Activated naive CD8-positive, alpha-beta T cell treated with anti-CD3 and anti-CD28 coated beads, Interleukin-2, amount 10 ng/mL, durations not matched to agents 7 days and 5 days (primary cell): ENCODE results near the gene BID. TPM values are rescaled to one million over a fixed set of nuclear protein-coding genes. Genes with fewer than 3 reads are reported as not detected.

Experiments used
- ATAC-seq: fragments of 150-1000 bp; cut with Tn5 transposase; one replicate; pipeline ENCODE4 v1.10.0; 2021; ENCODE audit warnings: low read depth, moderate library complexity
- POLR2A ChIA-PET: fragments of 350-600 bp; sonication (Branson Sonifier 250); formaldehyde crosslinking; loops from one replicate; lab custom pipeline; 2021; ENCODE audit warnings: antibody characterized with exemption; lab: Charles Lee
- DNase-seq: peaks from one replicate; pipeline ENCODE4 v3.0.0; 2021
- H3K27ac Mint-ChIP-seq: one replicate; pipeline ENCODE4 v1.8.0; 2022; ENCODE audit warnings: mild to moderate bottlenecking, mixed read lengths
- H3K27me3 Mint-ChIP-seq: one replicate; pipeline ENCODE4 v1.8.0; 2022; ENCODE audit warnings: mild to moderate bottlenecking, moderate library complexity, mixed read lengths
- H3K36me3 Mint-ChIP-seq: one replicate; pipeline ENCODE4 v1.8.0; 2021; ENCODE audit warnings: mild to moderate bottlenecking, mixed read lengths
- H3K4me1 Mint-ChIP-seq: one replicate; pipeline ENCODE4 v1.8.0; 2021; ENCODE audit warnings: mixed read lengths
- H3K4me3 Mint-ChIP-seq: one replicate; pipeline ENCODE4 v1.8.0; 2022; ENCODE audit warnings: mild to moderate bottlenecking, moderate library complexity, mixed read lengths
- H3K9me3 Mint-ChIP-seq: one replicate; pipeline ENCODE4 v1.8.0; 2021; ENCODE audit warnings: mixed read lengths
- total RNA-seq, 2 experiments: library from RNA; stranded (reverse); gene quantifications; one replicate each; pipeline ENCODE4 v1.2.3, GENCODE V29; 2021

The BID gene
- total RNA-seq, 2 experiments from 2014 or later = 33.6 to 35.6 TPM

DNA sequence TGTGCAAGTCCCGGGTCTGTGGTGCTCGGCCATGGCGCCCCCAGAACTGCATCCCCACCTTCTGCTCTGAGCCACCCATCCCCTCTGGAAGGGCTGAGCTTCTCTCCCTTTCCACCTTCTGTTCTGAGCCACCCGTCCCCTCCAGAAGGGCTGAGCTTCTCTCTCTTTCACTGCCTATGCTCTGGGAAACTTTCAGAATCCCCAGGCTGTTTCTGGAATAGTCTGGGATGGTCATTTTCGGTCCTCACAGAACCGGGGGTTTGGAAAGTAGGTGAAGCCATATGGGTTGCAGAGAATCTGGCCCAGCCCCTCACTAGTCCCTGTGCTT lies 3.4 kb upstream of the BID start:
- POLR2A ChIA-PET = interaction anchor here (0.6 to 1.6 kb wide), 5 partner anchors 8 to 374 kb away, joined by 3 to 8 read pairs (median 3); partner anchors contain the start of gene PEX26

DNA sequence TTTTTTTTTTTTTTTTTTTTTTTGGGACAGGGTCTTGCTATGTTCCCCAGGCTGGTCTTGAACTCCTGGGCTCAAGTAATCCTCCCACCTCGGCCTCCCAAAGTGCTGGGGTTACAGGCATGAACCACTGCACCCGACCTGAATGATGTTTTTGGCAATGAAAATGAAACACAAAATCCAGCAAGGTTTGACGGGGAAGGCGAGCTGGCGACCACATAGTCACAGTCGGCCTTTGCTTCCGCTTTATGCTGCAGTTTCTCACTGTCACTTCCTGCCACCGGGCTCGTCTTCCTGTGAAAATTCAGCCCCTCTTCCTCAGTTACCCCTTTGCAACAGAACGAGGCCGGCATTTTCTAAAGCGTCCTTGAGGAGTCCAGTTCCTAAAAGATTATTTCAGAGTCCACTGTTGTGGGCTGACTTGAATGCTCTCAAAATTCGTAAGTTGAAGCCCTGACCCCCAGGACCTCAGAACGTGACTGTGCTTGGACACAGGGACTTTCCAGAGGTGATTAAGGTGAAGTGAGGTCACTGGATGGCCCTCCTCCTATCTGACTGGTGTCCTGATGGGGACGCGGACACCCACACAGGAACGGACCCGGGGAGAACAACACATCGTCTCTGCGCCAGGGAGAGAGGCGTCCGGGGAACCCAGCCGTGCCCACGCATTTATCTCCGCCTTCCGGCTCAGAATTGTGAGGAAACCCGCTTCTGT lies 2.9 kb upstream of the BID start:
- POLR2A ChIA-PET = interaction anchor here (0.6 to 1.8 kb wide), 10 partner anchors 9 to 605 kb away, joined by 3 to 9 read pairs (median 3); partner anchors contain the start of gene PEX26
- peak overlapping the region; percentile 90 for H3K4me3 Mint-ChIP-seq
- H3K36me3 Mint-ChIP-seq = peaks cover 11% of the 10 kb centered on the region
- H3K27ac Mint-ChIP-seq = peak overlapping the region; percentile 96
- ATAC-seq (peak; percentile 53), DNase-seq (peak; percentile 63)
- no peaks in the 10 kb centered on the region for H3K9me3 Mint-ChIP-seq
- no peaks in the 10 kb centered on the region for H3K27me3 Mint-ChIP-seq
- peaks cover 57% of the 10 kb centered on the region for H3K4me1 Mint-ChIP-seq

More for the DNA sequence above, 3.4 kb upstream of the BID start:
- peak overlapping the region; percentile 96 for H3K27ac Mint-ChIP-seq
- peaks cover 55% of the 10 kb centered on the region for H3K4me1 Mint-ChIP-seq
- H3K9me3 Mint-ChIP-seq = no peaks in the 10 kb centered on the region
- H3K4me3 Mint-ChIP-seq = peak overlapping the region; percentile 90
- peaks cover 11% of the 10 kb centered on the region for H3K36me3 Mint-ChIP-seq
- H3K27me3 Mint-ChIP-seq = no peaks in the 10 kb centered on the region
- no peak for DNase-seq
- ATAC-seq = no peak

DNA sequence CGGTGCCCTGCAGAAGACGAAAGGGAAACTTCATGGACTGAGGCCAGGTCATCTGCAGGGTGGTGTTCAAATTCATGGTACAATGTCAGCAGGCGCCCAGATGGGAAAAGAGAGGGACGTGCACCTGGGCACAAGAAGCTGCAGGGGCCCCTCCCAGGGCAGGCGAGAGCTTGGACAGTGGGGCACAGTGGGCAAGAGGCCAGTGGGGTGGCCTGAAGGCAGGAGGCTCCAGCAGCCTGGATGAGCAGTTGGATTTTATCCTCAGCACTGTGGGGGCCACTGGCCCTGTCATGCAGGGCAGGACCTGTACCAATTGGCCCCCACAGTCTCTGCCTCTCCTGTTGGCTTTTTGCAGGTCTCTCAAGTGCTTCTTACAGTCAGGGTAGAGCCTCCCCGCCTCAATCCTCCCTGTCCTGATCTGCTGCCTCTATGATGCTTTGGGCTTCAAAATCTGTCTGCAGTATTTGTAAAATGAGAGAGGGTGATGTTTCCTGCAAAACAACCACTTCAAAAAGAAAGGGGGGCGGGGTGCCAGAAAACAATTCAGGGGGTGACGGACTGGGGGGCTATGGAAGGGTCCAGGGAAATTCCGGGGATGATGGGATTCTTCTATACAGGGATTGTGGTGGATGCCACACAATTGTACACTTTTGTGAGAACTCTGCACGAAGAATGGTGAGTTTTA lies 1.7 kb upstream of the BID start:
- peaks cover 59% of the 10 kb centered on the region for H3K4me1 Mint-ChIP-seq
- peak overlapping the region; percentile 90 for H3K4me3 Mint-ChIP-seq
- H3K9me3 Mint-ChIP-seq = no peaks in the 10 kb centered on the region
- no peaks in the 10 kb centered on the region for H3K27me3 Mint-ChIP-seq
- DNase-seq (no peak), ATAC-seq (no peak)
- peak overlapping the region; percentile 96 for H3K27ac Mint-ChIP-seq
- POLR2A ChIA-PET = interaction anchor here (1.0 to 1.8 kb wide), 2 partner anchors 10 to 220 kb away, joined by 3 to 9 read pairs; no protein-coding TSS in a partner anchor
- peaks cover 11% of the 10 kb centered on the region for H3K36me3 Mint-ChIP-seq

DNA sequence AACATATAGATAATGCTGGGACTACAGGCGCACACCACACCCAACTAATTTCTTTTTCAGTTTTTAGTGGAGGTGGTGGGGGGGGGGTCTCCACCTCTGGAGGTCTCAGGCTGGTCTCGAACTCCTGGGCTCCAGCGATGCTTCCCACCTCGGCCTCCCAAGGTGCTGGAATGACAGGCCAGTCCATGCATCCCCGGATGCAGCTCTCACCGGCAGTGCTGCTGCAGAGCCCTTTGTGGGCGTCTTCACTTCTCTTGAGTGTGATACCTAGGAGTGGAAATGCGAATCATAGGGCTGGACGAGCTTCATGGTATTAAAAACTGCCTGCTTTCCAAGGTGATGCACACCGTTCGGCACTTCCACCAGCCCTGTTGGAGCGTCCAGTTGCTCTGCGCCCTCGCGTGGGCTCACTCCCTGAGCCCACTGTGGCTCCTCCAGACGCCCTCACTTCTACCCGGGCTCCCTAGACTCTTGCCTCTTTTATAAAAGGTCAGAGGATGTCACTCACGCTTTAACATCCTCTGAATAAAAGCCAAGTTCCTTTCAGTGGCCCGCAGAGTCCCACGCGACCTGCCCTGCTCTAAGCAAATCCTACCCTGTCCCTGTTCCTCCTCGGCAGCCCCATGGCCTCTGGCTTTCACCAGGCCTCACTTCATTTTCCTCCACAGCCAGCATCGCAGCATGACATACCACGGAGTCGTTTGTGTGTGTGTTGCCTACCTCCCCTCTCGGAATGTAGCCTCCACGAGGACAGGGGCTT lies 837 bp upstream of the BID start:
- ATAC-seq (peak; percentile 11), DNase-seq (no peak)
- H3K36me3 Mint-ChIP-seq = peaks cover 11% of the 10 kb centered on the region
- peaks cover 55% of the 10 kb centered on the region for H3K4me1 Mint-ChIP-seq
- peak overlapping the region; percentile 37 for H3K4me3 Mint-ChIP-seq
- H3K27me3 Mint-ChIP-seq = no peaks in the 10 kb centered on the region
- H3K27ac Mint-ChIP-seq = peak overlapping the region; percentile 96
- POLR2A ChIA-PET = interaction anchor here (0.6 to 1.8 kb wide), 5 partner anchors 11 to 701 kb away, joined by 3 to 9 read pairs (median 4); partner anchors contain the start of gene PEX26
- no peaks in the 10 kb centered on the region for H3K9me3 Mint-ChIP-seq

DNA sequence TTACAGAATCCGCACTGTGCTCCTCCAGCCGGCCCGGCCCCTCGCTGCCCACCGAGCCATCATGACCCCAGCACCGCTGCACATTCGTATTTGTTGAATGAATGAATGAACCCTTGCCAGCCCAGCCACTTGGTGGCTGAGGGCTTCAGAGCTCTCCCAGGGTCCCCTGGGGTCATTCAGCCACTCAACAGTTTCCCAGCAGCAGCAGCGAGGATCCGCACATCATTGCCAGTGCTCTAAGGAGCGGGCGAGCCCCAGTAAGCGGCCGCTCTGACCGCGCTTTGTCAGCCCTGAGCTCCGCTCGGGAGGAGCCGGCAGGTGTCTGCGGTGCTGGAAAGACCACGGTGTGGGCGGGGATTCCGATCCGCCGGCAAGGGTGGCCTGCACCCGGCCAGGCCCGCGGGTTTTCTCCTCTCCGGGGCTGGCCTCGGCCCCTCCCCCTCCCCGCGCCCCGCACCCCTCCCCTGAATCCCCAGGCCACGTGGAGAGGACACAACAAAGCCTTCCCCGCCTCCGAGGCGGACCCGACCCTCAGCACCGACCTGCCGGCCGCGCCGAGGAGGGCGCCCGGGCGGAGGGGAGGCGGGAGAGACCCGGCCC lies 563 bp downstream of the BID start:
- ATAC-seq (peak; percentile 51), DNase-seq (peak; percentile 78)
- Mint-ChIP-seq H3K4me3 (peak overlapping the region; percentile 86), H3K4me1 (peaks cover 44% of the 10 kb centered on the region), H3K27ac (peak overlapping the region; percentile 58), H3K9me3 (no peaks in the 10 kb centered on the region), H3K36me3 (peaks cover 5% of the 10 kb centered on the region), H3K27me3 (no peaks in the 10 kb centered on the region)
- POLR2A ChIA-PET = interaction anchor here (1.4 to 2.5 kb wide), 5 partner anchors 9 to 304 kb away, joined by 5 to 8 read pairs (median 6); partner anchors contain the start of genes BCL2L13 and PEX26

DNA sequence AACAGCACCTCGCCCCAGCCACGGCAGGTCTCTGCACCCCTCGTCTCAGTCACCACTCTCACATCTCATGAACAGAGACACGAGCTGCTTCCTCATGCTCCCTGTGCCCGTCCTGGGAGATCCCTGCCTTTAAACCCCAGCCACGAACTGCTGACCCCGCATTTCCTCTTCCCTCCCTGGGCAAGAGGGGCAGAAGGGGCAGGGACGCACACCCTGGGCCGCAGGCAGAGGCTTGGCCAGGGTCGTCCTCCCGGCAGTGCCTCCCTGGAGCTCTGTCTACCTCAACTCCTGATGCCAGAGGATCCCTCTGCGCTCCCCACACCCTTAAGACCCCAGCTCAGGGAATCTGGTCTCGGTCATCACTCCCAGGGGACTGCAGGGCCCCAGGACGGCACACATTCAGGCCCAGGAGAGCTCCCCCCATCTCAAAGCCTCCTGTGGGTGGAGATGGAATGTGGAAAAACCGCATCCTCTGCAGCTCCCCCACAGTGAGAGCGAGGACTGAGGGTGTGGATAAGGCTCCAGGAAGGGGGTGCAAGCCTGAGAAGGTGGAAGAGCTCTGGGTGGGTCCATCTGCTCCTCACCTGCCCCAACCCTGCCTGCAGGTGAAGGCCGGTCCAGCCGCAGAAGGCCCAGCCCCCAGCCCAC lies 1.2 kb downstream of the BID start:
- no peaks in the 10 kb centered on the region for H3K9me3 Mint-ChIP-seq
- H3K27me3 Mint-ChIP-seq = no peaks in the 10 kb centered on the region
- peak overlapping the region; percentile 86 for H3K4me3 Mint-ChIP-seq
- no peak for DNase-seq
- peak overlapping the region; percentile 58 for H3K27ac Mint-ChIP-seq
- peaks cover 40% of the 10 kb centered on the region for H3K4me1 Mint-ChIP-seq
- H3K36me3 Mint-ChIP-seq = peaks cover 3% of the 10 kb centered on the region
- no peak for ATAC-seq
- POLR2A ChIA-PET = interaction anchor here (1.1 to 2.5 kb wide), 5 partner anchors 9 to 304 kb away, joined by 4 to 8 read pairs (median 6); partner anchors contain the start of genes BCL2L13 and PEX26

DNA sequence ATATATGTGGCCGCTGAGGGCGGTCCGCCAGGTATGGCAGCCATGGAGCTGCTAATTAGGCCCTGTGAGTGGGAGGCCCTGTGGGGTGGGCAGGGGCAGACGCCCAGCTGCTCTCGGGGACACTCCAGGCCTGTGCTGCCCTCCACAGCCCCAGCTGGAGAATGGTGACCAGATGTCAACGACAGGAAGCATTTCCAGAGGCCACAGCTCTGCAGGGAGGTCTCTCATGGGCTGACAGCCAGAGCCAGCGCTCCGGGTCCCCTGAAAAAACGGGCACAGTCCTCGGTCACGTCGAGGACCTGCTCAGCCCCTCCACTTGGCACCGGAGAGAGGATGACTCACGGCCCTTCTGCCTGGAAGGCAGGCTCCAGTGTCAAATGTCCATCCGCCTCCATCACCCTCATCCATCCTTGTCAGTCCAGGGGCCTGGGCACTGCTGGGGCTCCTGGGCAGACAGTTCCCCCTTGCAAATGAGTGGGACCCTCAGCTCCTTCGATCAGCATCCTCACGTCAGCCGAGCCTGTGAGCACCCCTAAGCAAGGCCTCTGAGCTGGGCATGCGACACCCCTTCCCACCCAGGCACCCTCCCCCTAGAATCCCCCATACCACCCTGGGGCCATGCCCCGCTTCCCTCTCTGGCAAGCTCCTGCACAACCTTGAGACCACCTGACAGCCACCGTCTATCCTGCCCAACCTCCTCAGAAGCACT lies 1.9 kb downstream of the BID start:
- POLR2A ChIA-PET = interaction anchor here (0.6 to 2.5 kb wide), 6 partner anchors 9 to 380 kb away, joined by 4 to 8 read pairs (median 6); partner anchors contain the start of genes BCL2L13 and PEX26

DNA sequence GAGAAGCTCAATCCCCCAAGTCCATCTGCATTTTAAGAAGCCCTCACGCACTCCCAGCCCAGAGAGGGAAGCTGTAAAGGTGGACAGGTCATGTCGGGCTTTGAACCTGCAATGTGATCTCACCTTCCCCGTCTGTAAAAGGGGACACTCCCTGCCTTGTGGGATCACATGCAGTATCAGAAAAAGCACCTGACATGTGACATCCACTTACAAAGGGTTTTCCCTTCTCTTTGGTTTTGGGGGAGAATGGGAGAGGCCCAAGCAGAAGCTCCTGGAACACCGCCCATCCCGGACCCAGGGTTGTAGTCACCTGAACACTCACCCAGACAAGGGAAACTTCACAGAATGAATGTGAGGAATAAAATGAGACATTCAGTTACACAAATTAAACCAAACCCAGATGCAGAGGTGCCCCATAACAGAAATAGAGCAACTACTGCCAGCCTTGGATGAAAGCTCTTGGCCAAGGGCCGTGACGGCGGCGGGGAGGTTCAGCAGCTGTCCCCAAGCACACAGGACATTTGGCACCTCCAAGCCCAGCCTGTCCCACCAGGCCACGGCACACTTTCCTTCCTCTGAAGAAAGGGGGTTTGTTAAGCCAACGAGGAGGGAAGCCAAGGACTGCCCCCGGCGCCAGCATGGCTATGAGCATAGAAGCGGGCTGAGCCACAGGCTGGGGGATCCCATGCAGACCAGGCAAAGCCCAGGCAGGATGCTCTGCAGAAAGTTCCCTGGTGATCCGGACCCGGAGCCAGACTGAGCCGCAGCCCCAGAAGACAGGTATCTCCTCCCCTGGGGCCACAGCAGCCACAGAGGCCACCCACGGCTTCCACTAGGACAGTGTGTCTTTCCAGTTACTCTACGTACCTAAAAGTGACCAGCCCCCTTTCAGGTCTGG lies 3.8 kb downstream of the BID start:
- H3K27ac Mint-ChIP-seq = peak overlapping the region; percentile 8

More for the DNA sequence above, 1.9 kb downstream of the BID start:
- peaks cover 42% of the 10 kb centered on the region for H3K4me1 Mint-ChIP-seq
- H3K36me3 Mint-ChIP-seq = peaks cover 3% of the 10 kb centered on the region
- peak overlapping the region; percentile 86 for H3K4me3 Mint-ChIP-seq
- DNase-seq = no peak
- peak overlapping the region; percentile 30 for H3K27ac Mint-ChIP-seq
- H3K27me3 Mint-ChIP-seq = peaks cover 3% of the 10 kb centered on the region
- no peak for ATAC-seq
- H3K9me3 Mint-ChIP-seq = no peaks in the 10 kb centered on the region

DNA sequence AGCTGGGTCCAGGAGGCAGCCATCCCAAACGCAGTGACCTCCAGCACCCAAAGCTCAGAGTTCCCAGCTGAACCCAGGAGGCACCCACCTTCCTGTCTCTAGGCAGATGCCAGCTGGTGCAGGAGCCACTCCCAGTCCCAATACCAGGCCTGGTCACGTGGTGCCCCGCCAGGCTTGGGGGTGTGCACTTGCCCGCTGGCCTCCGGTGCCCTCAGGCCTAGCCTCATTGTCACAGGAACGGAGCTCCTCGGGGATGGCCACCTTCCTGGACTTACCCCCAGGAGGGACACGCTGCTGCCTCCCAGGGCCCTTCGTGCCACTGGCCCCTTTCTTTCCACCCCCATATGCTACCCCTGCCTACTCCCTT lies 4.6 kb downstream of the BID start:
- POLR2A ChIA-PET = no interaction called here

More for the DNA sequence above, 3.8 kb downstream of the BID start:
- no peak overlapping the region for H3K4me3 Mint-ChIP-seq
- no peak for ATAC-seq
- H3K27me3 Mint-ChIP-seq = peaks cover 5% of the 10 kb centered on the region
- no peak for DNase-seq
- H3K9me3 Mint-ChIP-seq = no peaks in the 10 kb centered on the region
- peaks cover 3% of the 10 kb centered on the region for H3K36me3 Mint-ChIP-seq
- H3K4me1 Mint-ChIP-seq = peaks cover 38% of the 10 kb centered on the region
- POLR2A ChIA-PET = no interaction called here

DNA sequence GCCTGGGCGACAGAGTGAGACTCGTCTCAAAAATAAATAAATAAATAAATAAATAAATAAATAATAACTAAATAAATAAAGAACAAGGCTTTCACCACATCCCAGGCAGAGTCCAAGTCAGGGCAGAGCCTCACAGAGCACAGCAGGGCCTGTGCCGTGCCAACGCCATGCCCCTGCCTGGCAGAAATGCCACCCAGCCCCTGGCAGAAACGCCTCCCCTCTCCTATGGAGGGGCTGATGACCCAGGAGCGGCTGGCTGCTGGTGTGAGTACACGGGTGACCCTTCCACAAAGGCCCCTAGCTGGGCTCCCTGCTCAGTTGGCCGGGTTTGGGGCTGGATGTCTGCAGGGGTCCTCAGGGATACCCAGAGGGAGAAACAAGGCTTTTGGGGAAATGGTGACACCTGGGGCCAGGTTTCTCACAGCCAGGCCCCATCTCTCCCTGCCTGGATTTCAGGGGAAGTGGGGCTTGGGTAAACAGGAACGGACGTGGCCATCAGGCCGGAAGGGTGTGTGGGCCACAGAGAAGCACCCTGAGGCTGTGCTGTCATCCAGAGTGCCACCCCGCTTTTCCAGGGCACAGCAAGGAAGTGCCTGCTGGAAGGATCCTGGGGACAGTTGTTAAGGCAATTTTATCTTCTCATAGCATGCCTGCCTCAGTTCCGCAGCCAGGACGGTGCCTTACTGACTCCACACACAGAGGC lies 5.1 kb downstream of the BID start:
- ATAC-seq = no peak
- Mint-ChIP-seq H3K27ac (no peak overlapping the region), H3K4me3 (no peak overlapping the region), H3K36me3 (peaks cover 3% of the 10 kb centered on the region), H3K27me3 (peaks cover 10% of the 10 kb centered on the region), H3K4me1 (peaks cover 35% of the 10 kb centered on the region), H3K9me3 (no peaks in the 10 kb centered on the region)
- POLR2A ChIA-PET = no interaction called here
- no peak for DNase-seq

More for the DNA sequence above, 4.6 kb downstream of the BID start:
- ATAC-seq (no peak), DNase-seq (no peak)
- H3K9me3 Mint-ChIP-seq = no peaks in the 10 kb centered on the region
- peak overlapping the region; percentile 14 for H3K27ac Mint-ChIP-seq
- no peak overlapping the region for H3K4me3 Mint-ChIP-seq
- H3K36me3 Mint-ChIP-seq = peaks cover 3% of the 10 kb centered on the region
- H3K4me1 Mint-ChIP-seq = peaks cover 33% of the 10 kb centered on the region
- H3K27me3 Mint-ChIP-seq = peaks cover 10% of the 10 kb centered on the region
